Left kidney (tissue), 2 donors: ENCODE measurements around the gene NRAP. TPM values are rescaled to one million over a fixed set of nuclear protein-coding genes. Genes with fewer than 3 reads are reported as not detected.

Source experiments
- DNase-seq: peaks from one replicate; pipeline ENCODE4 v3.0.0-alpha.2; 2013
- polyA plus RNA-seq: library from polyadenylated mRNA; unstranded; fragments of 120-200 nt; gene quantifications from one replicate; pipeline ENCODE4 v1.2.1, GENCODE V29; 2013; ENCODE audit not compliant: insufficient read length

The NRAP gene
- polyA plus RNA-seq, 1 donor: not detected

DNA sequence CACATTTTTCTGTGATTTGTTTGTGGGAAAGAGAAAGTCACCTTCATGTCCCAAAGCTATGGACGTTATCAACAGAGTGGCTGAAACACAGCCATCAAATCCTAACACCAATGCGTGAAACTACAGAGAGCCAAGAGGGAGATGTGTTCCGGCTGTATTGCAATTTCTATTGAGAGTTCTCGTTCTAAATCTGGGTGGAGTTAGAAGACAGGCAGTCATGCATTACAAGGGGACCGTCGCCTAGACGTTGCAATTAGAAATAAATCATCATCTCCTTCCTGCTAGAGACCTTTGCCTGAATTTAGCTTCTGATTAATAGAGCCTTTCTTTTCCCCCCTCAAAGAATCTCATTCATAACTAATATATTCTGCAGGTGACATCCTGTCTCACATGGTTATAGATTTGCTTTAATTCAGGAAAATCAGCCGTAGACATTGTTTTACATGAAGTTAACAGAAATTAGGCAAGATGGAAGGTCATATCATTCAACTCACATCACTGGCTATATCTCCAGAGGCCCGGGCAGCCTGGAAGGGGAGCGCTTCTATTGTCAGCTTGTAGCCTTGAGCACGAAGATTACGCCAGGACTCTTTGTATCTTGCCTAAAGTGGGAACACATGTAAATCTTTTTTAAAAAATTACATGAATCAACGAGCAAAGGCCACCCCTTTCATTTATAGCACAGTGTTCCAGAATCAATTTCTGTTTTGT lies 58.4 kb downstream of the NRAP start:
- DNase-seq: no peak

DNA sequence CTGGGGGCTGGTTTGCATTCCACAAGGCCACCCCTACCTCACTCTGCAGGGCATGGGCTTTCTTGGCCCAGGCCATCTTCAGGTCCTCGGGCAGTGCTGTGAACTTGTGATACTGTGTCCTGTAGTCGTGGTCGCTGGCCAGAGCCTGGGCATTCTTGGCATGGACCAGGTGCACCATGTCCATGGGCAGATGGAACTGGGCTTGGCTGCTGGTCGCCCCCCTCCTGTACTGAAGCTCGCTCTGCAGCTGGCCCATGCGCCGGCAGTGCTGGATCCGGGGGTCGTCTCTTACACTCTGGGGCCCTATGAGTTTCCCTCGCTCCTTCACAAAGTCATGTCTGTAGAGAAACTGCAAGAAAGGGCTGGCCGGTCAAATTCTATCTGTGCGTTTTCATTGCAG lies 59.3 kb downstream of the NRAP start:
- no peak for DNase-seq

DNA sequence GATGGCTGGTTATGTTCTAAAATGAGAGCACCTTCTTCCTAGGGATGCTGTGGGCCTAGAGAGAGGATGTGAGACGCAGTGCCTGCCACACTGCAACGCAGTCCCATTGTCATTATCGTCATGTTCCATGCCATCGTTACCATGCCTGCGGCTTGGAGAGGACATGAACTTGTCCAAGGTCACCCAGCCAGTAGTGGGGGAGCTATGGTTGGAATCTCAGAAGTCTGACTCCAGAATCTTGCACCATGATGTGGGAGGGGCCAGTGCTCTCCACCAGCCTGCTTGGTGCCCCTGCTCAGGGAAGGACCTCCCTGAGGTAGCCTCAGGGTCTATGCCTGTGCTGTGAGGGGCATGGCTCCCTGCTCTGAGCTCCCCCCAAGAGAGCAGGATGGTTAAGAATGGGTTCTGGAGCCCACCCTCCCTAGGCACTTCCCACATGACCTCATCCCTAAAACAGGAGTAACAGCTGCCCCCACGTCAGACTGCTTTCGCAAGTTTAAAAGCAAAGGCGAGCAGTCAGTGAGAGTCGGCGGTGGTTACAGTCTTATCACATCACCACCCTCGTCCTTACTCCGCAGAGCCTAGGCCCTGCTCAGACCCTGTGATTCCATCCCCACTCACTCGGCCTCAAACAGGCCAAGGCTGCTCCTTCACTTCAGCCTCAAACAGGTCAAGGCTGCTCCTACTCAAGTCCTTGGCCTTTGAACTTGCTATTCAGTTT lies 60.6 kb downstream of the NRAP start:
- no peak for DNase-seq

- DNase-seq: no peak
Observed at GRCh38 chr10:113600569-113600968, 63.3 kb downstream of the NRAP start.

DNA sequence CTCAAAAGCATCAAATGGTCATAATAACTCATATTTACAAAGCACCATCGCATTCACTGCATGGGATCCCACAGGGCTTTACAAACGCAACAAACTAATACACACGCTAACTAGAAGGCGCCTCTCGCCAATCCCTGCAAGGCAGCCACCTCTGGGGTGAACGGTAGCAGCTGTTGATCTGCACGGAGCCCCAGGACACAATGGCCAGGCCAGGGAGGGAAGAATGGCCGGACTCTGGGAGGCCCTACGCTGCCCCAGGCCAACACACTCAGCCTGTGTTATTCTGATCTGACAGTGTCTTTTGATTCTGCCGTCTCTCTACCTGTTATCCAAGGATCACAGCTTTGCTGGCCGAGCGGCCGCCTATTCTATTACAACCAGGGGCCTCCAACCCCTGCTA lies 69.2 kb downstream of the NRAP start:
- DNase-seq: no peak

- DNase-seq: no peak
Observed at GRCh38 chr10:113592380-113592779, 71.5 kb downstream of the NRAP start.

DNA sequence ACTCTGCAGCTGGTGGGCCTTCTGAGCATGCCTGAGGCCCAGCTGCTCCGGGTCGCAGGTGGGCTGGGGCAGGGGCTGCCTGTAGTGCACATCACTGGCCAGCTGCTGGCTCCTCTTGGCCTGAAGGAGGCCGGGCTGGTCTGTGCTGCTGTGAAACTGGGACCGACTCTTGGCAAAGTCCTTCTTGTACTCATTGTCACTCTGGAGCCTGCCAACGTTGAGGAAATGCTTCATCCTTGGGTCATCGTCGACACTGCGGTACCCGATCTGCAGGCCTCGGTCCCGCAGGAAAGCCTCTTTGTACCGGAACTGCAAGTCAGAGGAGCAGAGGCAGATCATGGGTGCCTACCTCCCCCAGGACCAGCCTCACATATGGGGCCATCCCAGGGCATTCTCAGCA lies 73.3 kb downstream of the NRAP start:
- DNase-seq: no peak

DNA sequence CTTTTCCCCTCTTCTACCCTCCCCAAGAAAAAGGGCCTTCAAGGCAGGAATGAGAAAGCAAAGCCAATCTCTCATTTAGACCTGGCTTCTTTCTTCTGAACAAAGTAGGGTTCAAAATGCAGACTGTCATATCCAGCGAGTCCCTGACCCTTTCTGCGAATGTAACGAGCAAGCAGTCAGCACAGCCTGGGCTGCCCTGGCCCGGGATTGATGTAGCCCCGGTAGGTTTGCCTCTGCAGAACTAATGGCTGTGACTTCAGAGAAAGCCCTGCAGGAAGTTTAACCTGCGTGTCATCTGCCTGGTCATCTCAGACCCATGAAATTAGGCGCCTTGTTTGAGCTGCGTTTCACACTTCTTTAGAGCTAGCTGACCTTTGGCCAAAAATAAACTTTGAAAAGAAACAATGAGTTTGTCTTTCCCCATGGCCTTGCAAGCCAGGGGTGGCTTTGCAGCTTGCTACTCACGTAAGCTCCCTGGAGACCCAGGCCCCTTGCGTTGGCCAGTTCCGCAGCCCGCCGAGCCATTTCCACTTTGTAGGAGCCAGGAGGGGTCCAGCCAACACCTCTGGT lies 74.6 kb downstream of the NRAP start:
- no peak for DNase-seq

- DNase-seq: no peak
Observed at GRCh38 chr10:113585949-113586348, 77.9 kb downstream of the NRAP start.

DNA sequence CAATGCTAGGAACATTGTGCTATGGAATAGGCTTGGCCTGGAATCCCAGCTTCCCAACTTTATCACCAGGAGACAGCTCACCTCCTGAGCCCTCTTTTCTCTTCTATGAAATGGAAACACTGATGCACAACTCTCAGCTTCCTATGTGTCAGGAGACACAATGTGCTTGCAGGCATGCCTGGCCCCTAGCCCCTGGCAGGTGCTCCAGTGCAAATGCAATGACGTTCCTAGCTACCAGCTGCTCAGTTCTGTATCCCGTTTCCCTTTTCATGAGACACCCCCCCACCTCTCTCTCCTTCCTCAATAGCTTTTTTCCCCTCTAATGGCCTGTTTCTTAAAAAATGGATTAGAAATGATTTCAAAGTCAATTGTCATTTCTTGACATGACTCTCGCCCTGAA lies 80.3 kb downstream of the NRAP start:
- no peak for DNase-seq

- DNase-seq: no peak
Observed at GRCh38 chr10:113581092-113581491, 82.7 kb downstream of the NRAP start.

- no peak for DNase-seq
Observed at GRCh38 chr10:113578773-113579172, 85.1 kb downstream of the NRAP start.

DNA sequence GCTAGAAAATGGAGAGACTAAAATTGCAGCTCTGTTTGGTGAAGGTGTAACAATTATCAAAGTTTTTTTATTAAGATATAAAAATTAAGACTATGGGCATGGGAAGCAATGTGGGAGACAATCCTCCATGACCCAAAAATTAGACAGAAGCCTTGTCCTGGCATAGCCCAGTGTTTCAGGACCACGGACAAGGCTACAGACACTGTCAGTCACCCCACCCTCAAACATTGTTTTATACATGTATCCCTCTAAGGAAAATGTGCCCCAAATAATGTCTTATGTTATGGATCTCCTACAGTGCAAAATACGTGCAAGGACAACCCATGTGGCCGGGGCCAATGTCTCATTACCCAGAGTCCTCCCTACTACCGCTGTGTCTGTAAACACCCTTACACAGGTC lies 87.0 kb downstream of the NRAP start:
- peak; percentile 60 for DNase-seq

GRCh38 chr10:113573368-113573767 lies 90.5 kb downstream of the NRAP start:
- no peak for DNase-seq

- no peak for DNase-seq
Observed at GRCh38 chr10:113572520-113573290, 91.1 kb downstream of the NRAP start.

DNA sequence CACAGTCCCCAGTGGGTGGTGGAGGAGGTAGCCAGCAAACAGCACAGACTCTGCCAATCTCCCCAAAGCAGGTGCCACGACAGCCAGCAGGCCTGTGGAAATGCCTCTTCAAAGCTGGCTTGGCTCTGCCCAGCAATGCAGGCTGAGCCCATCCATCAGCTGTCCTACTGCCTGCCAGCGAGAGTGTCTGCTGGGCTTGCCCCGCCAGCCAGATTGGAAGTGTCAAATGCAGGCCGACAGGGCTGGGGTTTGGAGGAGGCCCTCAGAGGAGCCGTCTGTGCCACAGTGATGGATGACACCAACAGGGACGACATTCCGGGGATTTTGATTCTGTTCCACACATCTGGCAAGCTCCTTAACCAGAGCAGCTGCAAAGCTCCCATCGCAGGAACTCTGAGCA lies 94.3 kb downstream of the NRAP start:
- no peak for DNase-seq

DNA sequence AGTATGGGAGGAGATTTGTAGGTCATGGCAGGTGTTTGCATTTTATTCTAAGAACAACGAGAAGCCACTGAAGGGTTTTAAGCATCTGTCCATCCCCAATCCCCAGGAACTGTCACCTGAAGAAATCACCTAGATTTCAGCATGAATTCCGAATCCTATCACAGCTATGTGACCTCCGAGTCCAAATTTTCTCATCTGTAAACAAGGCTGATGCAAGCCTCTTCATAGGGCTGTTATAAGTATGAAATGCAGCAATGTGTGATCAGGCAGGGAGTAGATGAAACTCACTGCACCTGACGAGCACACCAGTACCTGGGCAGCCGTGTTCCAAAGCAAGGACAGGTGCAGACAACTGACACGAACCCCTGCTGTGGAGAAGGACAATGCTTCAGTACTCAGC lies 97.0 kb downstream of the NRAP start:
- no peak for DNase-seq

GRCh38 chr10:113565364-113565763 lies 98.5 kb downstream of the NRAP start:
- no peak for DNase-seq

DNA sequence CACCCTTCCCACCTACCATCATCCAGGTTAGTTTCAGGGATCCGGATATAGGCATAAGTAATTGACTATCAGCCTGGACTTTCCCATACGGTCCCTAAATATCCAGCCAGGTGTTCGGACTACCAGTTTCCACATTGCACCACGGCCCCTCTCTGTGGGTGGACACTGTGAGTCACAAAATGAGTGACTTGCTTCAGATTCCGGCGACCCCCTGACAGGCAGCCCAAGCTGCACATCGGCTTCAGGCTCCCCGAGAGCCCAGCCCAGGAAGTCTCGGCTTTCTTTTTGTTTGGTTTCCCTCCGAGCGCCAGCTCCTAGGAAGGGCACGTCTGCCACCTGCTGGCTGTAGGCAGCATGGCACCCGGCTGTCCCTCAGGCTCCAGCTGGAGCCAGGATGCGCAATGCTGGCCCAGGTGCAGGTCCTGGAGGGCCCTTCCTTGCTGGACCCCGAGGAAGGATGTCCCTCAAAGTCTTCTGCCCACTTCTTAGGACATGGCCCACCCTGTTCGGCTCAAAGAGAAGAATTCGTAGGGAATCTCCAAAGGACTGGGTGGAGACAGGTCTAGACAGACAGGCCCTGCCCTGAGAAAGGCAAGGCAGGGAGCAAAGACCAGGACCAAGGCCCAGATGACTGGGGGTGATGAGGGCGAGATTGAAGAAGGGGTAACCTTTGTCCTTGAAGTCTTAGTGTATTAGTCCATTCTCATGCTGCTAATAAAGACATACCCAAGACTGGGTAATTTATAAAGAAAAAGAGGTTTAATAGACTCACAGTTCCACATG lies 100.3 kb downstream of the NRAP start:
- DNase-seq: peak; percentile 59

- no peak for DNase-seq
Observed at GRCh38 chr10:113562704-113563103, 101.1 kb downstream of the NRAP start.

- DNase-seq: no peak
Observed at GRCh38 chr10:113562069-113562468, 101.8 kb downstream of the NRAP start.

DNA sequence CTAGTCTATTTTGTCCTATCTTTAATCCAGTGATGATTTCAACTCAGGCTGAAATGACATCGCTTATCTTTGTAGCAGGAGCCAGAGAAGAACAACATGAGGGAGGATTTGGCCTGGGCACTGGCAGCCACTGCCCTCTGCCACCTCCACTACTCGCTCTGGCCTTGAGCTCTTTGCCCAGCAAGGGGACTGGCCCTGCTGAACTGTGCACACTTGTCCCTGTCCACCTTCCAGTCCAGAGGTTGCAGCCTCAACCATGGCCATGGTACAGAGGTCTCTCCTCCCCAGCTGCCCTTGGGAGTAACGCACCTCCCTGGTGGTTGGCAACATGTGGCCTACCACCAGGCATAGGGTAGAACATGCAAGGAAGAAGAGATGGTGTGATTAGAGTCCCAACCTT lies 102.6 kb downstream of the NRAP start:
- DNase-seq: no peak
